HUES48 (cell line): ENCODE measurements around the gene PSTPIP1.

Source experiments
- H3K27ac ChIP-seq: one replicate; pipeline ENCODE4 v1.7.0; 2013; ENCODE audit warnings: low read depth, low read length, inconsistent platforms
- H3K27me3 ChIP-seq: 2 replicates; pipeline ENCODE4 v1.6.1; 2013; ENCODE audit warnings: mild to moderate bottlenecking, low read length; ENCODE audit not compliant: control insufficient read depth, insufficient read depth
- H3K36me3 ChIP-seq: 2 replicates; pipeline ENCODE4 v1.6.1; 2013; ENCODE audit warnings: low read length; ENCODE audit not compliant: control insufficient read depth, insufficient read depth
- H3K4me1 ChIP-seq: 2 replicates; pipeline ENCODE4 v1.6.1; 2013; ENCODE audit warnings: mild to moderate bottlenecking, low read length; ENCODE audit not compliant: control insufficient read depth, insufficient read depth
- H3K4me3 ChIP-seq: 2 replicates; pipeline ENCODE4 v1.5.1; 2013; ENCODE audit warnings: mild to moderate bottlenecking, low read depth, low read length
- H3K9ac ChIP-seq: 2 replicates; pipeline ENCODE4 v1.6.1; 2013; ENCODE audit warnings: mild to moderate bottlenecking, low read depth, low read length, moderate library complexity
- H3K9me3 ChIP-seq: 2 replicates; pipeline ENCODE4 v1.6.1; 2013; ENCODE audit warnings: low read length; ENCODE audit not compliant: control insufficient read depth, insufficient read depth

PSTPIP1 gene

DNA sequence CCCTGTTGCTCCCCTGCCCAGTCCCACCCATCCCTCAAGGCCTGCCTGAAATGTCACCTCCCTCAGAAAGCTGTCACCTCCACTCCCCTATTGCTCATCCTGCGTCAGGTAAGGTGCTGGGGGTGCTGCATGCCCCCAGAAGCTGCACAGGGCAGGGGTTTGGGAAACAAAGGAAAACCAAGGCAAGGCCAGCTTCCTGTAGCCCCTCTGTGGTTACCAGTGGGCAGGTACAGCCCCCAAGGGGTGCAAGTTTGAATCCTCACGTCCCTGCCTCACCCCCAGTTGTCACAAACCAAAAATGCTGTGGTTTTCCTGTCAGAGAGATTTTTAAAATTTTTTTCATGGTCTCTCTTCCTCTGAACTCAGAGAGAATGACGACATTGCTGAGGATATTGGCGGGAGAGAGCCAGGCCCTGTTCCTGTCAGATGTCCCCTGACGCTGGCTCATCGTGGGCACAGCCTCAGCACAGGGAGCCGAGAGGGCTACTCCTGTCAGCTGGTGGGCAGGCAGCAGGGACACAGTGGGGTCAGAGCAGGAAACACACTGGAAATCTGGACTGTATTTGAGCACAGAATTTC lies 27.0 kb downstream of the PSTPIP1 start:
- Histone ChIP-seq H3K4me3 (no peak overlapping the region), H3K36me3 (no peaks in the 10 kb centered on the region), H3K4me1 (no peaks in the 10 kb centered on the region), H3K27ac (no peak overlapping the region), H3K9ac (no peak overlapping the region), H3K9me3 (no peaks in the 10 kb centered on the region), H3K27me3 (no peaks in the 10 kb centered on the region)

DNA sequence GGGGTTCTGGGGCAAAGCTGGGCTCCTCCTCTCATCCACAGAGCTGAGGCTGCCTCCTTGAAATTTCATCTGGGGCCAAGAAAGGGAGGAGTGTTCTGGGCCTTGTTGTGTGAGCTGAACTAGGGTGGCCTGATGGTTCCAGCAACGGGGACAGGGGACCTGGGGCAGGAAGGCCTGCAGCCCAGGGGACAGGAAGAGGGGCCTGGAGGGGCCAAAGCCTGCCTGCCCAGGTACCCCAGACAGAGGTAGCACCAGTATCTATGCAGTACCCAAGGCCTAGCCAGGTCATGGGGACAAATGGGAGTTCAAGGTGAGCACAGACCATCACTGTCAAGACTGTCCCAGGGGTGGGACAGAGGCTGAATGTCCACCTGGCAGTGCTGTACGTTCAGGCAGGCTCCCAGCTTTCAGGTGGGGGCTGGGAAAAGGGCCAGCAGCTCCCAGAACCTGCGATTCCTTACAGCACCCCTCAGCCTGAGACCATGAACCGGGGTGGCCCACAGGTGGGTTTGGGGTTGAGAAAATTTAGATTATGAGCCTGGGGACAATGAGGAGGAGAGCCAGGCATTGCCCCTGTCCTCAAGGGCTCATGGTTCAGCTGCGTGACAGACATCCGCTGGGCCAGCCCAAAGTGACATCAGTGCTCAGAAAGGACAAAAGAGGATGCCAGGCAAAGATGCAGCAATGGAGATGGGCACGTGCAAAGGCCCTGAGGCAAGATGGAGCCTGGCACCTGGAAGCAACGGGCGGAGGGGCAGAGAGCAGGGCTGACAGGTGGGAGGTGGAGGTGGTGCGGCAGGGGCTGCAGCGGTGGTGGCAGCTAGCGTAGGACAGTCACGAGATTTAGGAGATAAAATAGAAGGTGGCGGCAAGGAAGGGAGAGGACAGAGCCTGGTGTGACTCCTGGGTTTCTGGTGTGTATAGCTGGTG lies 28.0 kb downstream of the PSTPIP1 start:
- H3K9me3 ChIP-seq = no peaks in the 10 kb centered on the region
- peaks cover 3% of the 10 kb centered on the region; the same call in 1 of the 2 replicates for H3K27me3 ChIP-seq
- no peak overlapping the region for H3K9ac ChIP-seq
- no peak overlapping the region for H3K4me3 ChIP-seq
- H3K4me1 ChIP-seq = peaks cover under 1% of the 10 kb centered on the region; the same call in 1 of the 2 replicates
- no peak overlapping the region for H3K27ac ChIP-seq
- H3K36me3 ChIP-seq = no peaks in the 10 kb centered on the region

DNA sequence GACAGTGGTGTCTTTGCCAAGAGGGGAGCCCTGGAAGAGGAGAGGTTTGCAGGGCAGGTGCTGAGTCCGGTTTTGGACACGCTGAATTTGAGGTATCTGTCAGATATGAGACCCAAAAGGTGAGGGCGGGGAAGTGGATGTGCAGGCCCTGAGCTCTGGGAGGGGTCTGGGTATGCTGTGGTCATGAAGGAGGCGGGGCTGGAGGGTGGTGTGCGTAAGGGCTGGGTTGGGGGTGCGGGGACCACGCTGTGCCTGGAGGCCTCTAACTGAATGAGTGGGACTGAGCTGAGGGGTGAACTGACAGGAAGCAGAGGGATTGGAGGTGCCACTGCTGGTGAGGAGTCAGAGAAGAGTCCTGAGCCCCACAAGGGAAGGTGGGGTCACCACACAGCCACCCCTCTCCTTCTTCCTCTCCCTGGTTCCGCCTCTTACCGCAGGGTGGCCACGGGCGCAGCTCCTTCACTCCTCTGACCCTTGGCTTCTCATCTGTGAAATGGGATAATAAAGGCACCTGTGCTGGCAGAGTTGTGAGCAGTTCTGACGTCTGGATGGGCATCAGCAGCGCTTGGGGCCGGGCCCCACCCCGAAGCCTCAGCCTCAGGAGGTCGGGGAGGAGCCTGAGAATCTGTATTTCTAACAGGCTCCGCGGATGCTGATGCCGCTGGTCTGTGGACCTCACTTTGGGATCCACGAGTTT lies 28.8 kb downstream of the PSTPIP1 start:
- H3K27ac ChIP-seq = no peak overlapping the region
- H3K9ac ChIP-seq = no peak overlapping the region
- H3K9me3 ChIP-seq = no peaks in the 10 kb centered on the region
- peaks cover 2% of the 10 kb centered on the region; the same call in 1 of the 2 replicates for H3K4me1 ChIP-seq
- peaks cover 3% of the 10 kb centered on the region; the same call in 1 of the 2 replicates for H3K27me3 ChIP-seq
- no peaks in the 10 kb centered on the region for H3K36me3 ChIP-seq
- H3K4me3 ChIP-seq = no peak overlapping the region

DNA sequence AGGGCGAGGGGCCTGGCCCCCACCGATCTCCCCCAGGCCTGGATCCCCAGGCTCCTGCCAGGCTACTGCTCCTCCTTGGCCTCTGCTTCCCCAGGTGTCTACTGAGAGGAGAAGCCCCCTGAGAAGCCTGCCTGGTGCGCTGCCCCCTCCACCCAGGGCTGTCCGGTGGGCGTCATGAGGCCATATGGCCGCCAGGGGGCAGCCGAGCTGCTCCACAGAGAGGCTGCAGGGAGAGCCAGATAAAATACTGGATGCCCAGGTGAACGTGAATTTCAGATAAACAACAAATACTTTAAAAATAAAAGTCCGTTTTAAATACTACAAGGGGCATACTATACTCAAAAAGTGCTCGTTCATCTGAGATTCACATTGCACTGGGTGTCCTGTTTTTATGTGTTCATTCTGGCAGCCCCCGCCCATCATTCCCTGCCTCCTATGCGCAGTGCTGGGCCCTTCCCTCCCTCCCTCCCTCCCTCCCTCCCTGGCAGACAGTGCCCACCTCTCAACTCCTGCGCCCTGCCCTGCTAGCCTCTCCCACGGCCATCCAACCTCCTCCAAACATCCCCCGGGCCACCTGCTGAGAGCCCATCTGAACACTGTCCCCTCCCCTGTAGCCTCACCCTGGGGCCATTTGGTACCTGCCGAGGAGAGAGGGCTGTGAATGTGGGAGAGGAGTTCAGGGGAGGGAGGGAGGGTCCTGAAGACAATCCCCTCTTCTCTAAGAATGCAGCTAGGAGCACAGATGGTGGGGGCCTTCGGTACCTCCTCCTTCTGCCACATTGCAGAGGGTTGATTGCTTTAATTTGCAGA lies 29.6 kb downstream of the PSTPIP1 start:
- peaks cover 3% of the 10 kb centered on the region for H3K27me3 ChIP-seq
- no peak overlapping the region for H3K27ac ChIP-seq
- H3K4me3 ChIP-seq = no peak overlapping the region
- H3K9me3 ChIP-seq = no peaks in the 10 kb centered on the region
- H3K36me3 ChIP-seq = no peaks in the 10 kb centered on the region
- H3K9ac ChIP-seq = no peak overlapping the region
- peaks cover 2% of the 10 kb centered on the region; the same call in 1 of the 2 replicates for H3K4me1 ChIP-seq

DNA sequence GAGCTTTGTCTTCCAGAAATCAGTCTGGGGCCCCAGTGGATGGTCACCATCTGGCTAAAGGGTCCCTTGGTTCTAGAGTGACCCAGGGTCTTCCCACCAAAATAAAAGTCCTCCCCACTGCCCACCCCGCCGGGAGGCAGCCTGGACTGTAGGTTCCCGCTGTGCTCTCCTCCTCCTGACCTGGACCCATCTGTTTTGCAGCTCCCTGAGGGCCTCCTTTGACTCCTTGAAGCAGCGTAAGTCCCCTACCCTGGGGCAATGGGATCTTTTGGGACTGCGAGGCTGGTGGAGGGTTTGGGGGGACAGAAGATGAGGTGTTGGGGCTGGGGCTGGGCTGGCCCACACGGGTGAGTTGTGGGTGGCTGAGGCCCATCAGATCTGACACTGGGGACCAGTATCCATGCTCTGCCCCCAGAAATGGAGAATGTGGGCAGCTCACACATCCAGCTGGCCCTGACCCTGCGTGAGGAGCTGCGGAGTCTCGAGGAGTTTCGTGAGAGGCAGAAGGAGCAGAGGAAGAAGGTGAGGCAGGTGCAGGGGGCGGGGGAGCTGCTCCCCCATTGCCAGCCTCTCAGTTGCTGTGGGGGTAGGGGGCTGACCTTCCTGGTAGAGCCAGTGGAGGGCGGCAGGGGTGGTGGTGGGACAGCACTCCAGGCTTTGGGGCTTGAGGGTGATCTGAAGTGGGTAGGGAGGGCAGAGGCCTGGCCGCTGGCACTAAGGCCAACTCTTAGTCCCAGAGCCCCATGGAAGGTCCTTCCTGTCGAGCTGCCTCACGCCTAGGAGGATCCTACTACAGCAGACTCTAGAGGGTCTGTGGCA lies 30.4 kb downstream of the PSTPIP1 start:
- Histone ChIP-seq H3K36me3 (no peaks in the 10 kb centered on the region), H3K27me3 (peaks cover 3% of the 10 kb centered on the region), H3K27ac (no peak overlapping the region), H3K4me1 (peaks cover 6% of the 10 kb centered on the region; the same call in 1 of the 2 replicates), H3K4me3 (no peak overlapping the region), H3K9me3 (no peaks in the 10 kb centered on the region), H3K9ac (no peak overlapping the region)

DNA sequence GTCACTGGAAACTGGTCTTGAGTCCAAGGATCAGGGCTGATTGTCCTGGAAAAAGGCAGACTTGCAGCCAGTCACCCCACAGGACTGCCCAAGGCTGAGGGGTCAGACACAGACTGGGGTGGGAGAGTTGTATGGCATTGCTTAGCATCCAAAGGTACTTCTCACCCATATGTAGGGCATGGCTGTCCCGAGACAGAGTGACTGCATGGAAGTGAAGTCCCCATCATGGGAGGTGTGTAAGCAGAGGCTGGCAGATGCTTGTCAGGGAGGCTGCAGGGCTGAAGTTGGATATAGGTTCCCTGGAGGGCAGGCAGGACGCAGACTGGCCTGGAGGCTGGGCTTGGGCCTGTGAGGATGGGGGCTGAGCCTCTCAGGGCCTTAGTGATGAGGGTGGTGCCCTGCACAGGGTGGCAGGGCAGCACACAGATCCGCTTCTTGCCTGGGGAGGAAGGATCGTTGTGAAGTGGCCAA lies 31.1 kb downstream of the PSTPIP1 start:
- no peak overlapping the region for H3K9ac ChIP-seq
- H3K4me3 ChIP-seq = no peak overlapping the region
- H3K36me3 ChIP-seq = no peaks in the 10 kb centered on the region
- peaks cover 3% of the 10 kb centered on the region for H3K27me3 ChIP-seq
- H3K27ac ChIP-seq = no peak overlapping the region
- peaks cover 8% of the 10 kb centered on the region; the same call in 1 of the 2 replicates for H3K4me1 ChIP-seq
- H3K9me3 ChIP-seq = no peaks in the 10 kb centered on the region

DNA sequence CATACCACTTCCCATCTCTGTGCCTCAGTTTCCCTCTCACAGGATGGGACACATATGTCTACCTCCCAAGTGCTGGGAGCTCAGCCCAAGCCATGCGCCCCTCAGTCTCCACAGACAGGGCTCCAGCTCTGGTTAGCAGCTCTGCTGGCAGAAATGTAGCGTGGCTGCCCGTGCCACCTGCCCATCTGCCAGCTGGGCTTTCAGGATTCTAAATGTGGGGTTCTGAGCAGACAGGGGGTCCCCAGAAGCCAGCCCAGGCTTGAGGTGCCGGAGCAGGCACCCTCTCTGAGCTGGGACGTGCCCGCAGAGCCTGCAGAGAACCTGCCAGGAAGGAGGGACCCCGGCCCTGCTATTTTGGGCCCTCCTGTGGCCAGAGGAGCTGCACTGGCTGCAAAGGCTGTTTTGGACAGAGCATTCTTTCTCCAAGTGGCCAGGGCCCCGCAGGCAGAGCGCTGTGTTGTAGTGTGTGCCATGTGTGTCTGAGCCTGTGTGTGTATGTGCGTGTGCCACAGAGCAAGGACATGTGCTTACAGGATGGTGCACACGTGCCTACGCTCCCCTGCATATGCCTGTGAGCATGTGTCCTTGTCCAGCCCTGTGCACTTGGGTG lies 31.7 kb downstream of the PSTPIP1 start:
- Histone ChIP-seq H3K4me3 (no peak overlapping the region), H3K36me3 (no peaks in the 10 kb centered on the region), H3K27me3 (peaks cover 3% of the 10 kb centered on the region), H3K9me3 (no peaks in the 10 kb centered on the region), H3K27ac (no peak overlapping the region), H3K4me1 (peaks cover 8% of the 10 kb centered on the region; the same call in 1 of the 2 replicates), H3K9ac (no peak overlapping the region)

DNA sequence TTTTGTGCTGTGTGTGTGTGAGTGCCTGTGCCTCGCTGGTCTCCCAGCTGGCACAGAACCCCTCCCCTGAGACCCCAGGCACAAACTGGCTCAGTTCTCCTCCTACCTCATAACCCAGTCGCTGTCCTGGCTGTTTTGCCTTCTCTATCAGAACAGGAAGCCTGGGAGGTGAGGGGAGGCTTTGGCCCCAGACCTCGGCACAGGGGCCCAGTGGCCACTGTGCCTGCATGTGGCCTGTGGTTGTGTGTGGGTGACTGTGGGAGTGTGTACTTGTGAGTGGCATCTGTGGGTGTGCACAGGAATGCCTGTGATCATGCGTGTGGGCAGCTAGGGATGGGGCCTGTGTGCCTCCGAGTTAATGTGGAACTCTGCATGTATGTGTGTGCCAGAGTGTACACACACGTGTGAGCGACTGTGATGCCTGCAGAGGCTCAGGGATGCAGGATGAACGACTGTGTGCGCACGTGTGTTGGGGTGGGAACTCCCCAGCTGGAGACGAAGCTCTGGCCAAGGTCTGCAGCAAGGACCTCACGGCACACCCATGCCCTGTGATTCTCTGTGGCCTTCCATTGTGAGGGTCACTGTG lies 32.3 kb downstream of the PSTPIP1 start:
- H3K9ac ChIP-seq = no peak overlapping the region
- H3K4me3 ChIP-seq = no peak overlapping the region
- H3K9me3 ChIP-seq = no peaks in the 10 kb centered on the region
- H3K36me3 ChIP-seq = no peaks in the 10 kb centered on the region
- H3K27ac ChIP-seq = no peak overlapping the region
- H3K27me3 ChIP-seq = peaks cover 3% of the 10 kb centered on the region
- H3K4me1 ChIP-seq = peaks cover 8% of the 10 kb centered on the region; the same call in 1 of the 2 replicates

DNA sequence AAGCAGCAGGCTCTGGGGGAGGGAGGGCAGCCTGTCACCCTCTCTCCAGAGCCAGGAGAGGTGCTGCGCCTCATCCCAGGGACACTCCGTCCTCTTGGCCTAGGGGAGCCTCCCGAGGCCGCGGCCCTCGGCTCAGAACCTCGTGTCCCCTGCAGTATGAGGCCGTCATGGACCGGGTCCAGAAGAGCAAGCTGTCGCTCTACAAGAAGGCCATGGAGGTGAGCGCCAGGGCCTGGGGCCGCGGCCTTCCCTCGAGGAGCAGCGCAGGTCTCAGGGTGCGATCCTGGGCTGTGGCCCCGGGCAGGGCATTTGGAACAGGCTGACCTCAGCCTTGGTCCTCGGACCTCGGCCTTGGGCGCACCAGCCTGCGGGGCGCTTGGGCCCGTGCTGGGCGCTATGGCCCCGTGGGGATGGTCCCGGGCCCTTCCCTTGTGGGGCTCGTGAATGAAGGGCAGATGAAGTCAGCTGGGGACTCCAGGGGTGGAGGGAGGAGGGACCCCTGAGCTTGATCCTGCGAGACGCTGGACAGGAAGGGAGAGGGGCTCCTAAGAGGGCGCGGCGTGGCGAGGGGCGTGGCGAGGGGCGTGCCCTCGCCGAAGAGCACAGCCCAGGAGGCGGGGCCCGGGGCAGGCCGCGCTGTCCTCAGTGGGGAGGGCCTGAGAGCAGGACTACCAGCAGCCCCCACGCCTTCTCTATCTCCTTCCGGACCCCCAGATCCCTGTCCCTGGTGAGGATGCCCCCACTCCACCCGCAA lies 32.9 kb downstream of the PSTPIP1 start:
- no peak overlapping the region for H3K27ac ChIP-seq
- peak overlapping the region; percentile 51; the same call in 1 of the 2 replicates for H3K4me3 ChIP-seq
- peaks cover 3% of the 10 kb centered on the region for H3K27me3 ChIP-seq
- no peaks in the 10 kb centered on the region for H3K36me3 ChIP-seq
- H3K4me1 ChIP-seq = peaks cover 8% of the 10 kb centered on the region; the same call in 1 of the 2 replicates
- no peaks in the 10 kb centered on the region for H3K9me3 ChIP-seq
- H3K9ac ChIP-seq = no peak overlapping the region
